Measurements from ENCODE around the gene TACO1. TPM values are rescaled to one million over a fixed set of nuclear protein-coding genes. Genes with fewer than 3 reads are reported as not detected.
A peak's percentile ranks its signal among the peaks of the same experiment; 100 is the strongest.

The TACO1 gene
- total and polyA plus RNA-seq, 9 of the 15 experiments (the other 6 are each of a cell fraction or from before 2014, with no cell fraction given): 10.3 to 41.6 (median 30.9) TPM

DNA sequence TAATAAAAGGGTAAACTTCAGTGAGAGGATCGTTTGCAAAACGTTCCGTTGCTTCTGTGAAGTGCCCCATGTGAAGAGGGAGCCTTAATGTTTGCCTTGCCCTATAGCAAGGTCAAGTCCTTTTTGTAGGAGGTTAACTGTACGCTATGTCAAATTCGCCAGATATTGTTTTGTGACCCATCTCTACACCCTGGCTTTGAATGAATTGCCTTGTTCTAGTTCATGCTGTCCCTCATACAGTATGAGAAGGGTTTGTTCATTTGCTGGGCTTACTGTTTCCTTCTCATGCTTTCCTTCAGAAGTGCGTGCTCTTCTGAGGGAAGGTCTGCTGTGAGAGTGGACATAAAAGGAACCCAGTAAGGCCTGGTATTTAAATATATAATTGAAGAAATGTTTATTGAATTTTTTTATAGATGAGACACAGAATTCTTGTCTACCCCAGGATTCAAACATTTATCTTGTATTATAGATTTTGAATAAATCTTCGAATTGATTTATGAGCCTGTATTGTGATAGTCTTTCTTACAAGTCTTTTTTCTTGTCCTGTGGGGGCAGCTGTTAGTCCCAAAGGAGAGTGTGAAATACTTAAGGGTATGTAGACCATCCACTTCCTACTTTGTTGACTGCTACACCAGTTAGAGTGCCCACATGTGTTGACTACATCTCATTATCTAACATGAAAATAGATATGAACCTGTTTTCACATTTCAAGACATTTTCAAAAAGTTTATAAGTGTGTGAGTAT is 23.3 kb downstream of the TACO1 start:
- peak overlapping the region; percentile 71; the same call in 1 of the 2 replicates for H3K4me3 ChIP-seq
- ATAC-seq (no peak), DNase-seq (ENCODE audit: extremely low read depth in 1 of 4, low spot score in 3 of 4) (peak in 1 of 4 experiments; percentile 25), FAIRE-seq (peak; percentile 80)
- no TSS peak for BruUV-seq (replicated peaks)
- ChIA-PET POLR2A (interaction anchor here (0.6 to 2.4 kb wide), 3 partner anchors 12 to 146 kb away, joined by 3 to 10 read pairs (median 3); no protein-coding TSS in a partner anchor), CTCF (ENCODE audit: low intra/inter-chr PET ratio) (no interaction called here)
- intact Hi-C loops (cut with micrococcal nuclease) (loop anchor here (2.0 to 10.0 kb wide), 4 partner anchors 51 to 221 kb away; partner anchors contain the start of genes CCDC47, DDX42 and SMARCD2), in situ Hi-C loops (cut with MboI) (no loop called here)
- peaks cover 10 to 22% of the 10 kb centered on the region in 2 experiments; a peak in 4 of 5 replicates for H3K4me1 ChIP-seq (replicated peaks in 1 of 2; ENCODE audit: control insufficient read depth in 2 of 2, insufficient read depth in 2 of 2, low read length in 2 of 2)
- peak overlapping the region; percentile 76 for H3K4me2 ChIP-seq (ENCODE audit: insufficient read depth, low read length)
- H3K9me1 ChIP-seq (ENCODE audit: control insufficient read depth, insufficient read depth, low read length): peaks cover 3% of the 10 kb centered on the region
- no peaks in the 10 kb centered on the region for H3K27me3 ChIP-seq (ENCODE audit: control insufficient read depth in 2 of 2, insufficient read depth in 2 of 2, low read length in 2 of 2)
- 11% methylated on average over 7 of the region's 7 CpGs for WGBS (ENCODE audit: insufficient coverage, low coverage, missing lambda C conversion rate)
- H3K9ac ChIP-seq (ENCODE audit: insufficient read depth in 1 of 2, low read depth in 2 of 2, low read length in 2 of 2): peak overlapping the region in 1 of 2 experiments; percentile 54; a peak in 3 of 4 replicates
- peak overlapping the region; percentile 17; the same call in 2 of the 3 replicates for H3K27ac ChIP-seq (ENCODE audit: extremely low read depth, low read depth, low read length)
- H3K36me3 ChIP-seq (ENCODE audit: control insufficient read depth, insufficient read depth, low read length): no peaks in the 10 kb centered on the region; the same call in 2 of the 3 replicates
- no peaks in the 10 kb centered on the region for H4K20me1 ChIP-seq (replicated peaks; ENCODE audit: control insufficient read depth, insufficient read depth, low read length)
- peaks cover 43% of the 10 kb centered on the region for H3K79me2 ChIP-seq (ENCODE audit: control insufficient read depth, insufficient read depth, low read length)
- H2AFZ ChIP-seq (ENCODE audit: low read depth, low read length): peak overlapping the region; percentile 41
- no peak for TF ChIP-seq DIDO1 (tag; IDR thresholded peaks at IDR 0.05; ENCODE audit: low read depth)
- TF ChIP-seq, protein P1, sequence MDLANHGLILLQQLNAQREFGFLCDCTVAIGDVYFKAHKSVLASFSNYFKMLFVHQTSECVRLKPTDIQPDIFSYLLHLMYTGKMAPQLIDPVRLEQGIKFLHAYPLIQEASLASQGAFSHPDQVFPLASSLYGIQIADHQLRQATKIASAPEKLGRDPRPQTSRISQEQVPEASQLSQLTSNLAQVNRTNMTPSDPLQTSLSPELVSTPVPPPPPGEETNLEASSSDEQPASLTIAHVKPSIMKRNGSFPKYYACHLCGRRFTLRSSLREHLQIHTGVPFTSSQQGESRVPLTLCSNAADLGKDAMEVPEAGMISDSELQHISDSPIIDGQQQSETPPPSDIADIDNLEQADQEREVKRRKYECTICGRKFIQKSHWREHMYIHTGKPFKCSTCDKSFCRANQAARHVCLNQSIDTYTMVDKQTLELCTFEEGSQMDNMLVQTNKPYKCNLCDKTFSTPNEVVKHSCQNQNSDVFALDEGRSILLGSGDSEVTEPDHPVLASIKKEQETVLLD (IDR thresholded peaks at IDR 0.05): no peak
- no peak for TF ChIP-seq SAFB (IDR thresholded peaks at IDR 0.05; ENCODE audit: borderline replicate concordance, low read depth, low read length)
- TF ChIP-seq MCM3 (IDR thresholded peaks at IDR 0.05): no peak
- TF ChIP-seq, protein P2, sequence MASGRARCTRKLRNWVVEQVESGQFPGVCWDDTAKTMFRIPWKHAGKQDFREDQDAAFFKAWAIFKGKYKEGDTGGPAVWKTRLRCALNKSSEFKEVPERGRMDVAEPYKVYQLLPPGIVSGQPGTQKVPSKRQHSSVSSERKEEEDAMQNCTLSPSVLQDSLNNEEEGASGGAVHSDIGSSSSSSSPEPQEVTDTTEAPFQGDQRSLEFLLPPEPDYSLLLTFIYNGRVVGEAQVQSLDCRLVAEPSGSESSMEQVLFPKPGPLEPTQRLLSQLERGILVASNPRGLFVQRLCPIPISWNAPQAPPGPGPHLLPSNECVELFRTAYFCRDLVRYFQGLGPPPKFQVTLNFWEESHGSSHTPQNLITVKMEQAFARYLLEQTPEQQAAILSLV (tag; IDR thresholded peaks at IDR 0.05): no peak
- no peak for TF ChIP-seq EP300 (IDR thresholded peaks at IDR 0.05; ENCODE audit: low read length)
- H3K9me3 ChIP-seq (replicated peaks; ENCODE audit: control insufficient read depth, insufficient read depth, low read depth, low read length): no peaks in the 10 kb centered on the region

Measured in K562 (cell line).